C4-2B (cell line): Measurements from ENCODE around the gene PLAAT2.
"Not testable (repeated sequence)": the region's sequence is repeated elsewhere in the genome, so short reads cannot be mapped to it uniquely, and the experiment has no call there.

Experiments
- H3K27ac ChIP-seq: fragments of 450-650 bp; 2 replicates; pipeline ENCODE4 v1.5.1; 2017
- ZFX ChIP-seq: fragments of 450-650 bp; IDR thresholded peaks from 2 replicates; pipeline ENCODE4 v1.6.1; 2017
- TF ChIP-seq, protein P1 (sequence below): fragments of 450-650 bp; conservative IDR thresholded peaks from 2 replicates; pipeline ENCODE4 v1.5.1; 2017; ENCODE audit warnings: mild to moderate bottlenecking

The PLAAT2 gene

DNA sequence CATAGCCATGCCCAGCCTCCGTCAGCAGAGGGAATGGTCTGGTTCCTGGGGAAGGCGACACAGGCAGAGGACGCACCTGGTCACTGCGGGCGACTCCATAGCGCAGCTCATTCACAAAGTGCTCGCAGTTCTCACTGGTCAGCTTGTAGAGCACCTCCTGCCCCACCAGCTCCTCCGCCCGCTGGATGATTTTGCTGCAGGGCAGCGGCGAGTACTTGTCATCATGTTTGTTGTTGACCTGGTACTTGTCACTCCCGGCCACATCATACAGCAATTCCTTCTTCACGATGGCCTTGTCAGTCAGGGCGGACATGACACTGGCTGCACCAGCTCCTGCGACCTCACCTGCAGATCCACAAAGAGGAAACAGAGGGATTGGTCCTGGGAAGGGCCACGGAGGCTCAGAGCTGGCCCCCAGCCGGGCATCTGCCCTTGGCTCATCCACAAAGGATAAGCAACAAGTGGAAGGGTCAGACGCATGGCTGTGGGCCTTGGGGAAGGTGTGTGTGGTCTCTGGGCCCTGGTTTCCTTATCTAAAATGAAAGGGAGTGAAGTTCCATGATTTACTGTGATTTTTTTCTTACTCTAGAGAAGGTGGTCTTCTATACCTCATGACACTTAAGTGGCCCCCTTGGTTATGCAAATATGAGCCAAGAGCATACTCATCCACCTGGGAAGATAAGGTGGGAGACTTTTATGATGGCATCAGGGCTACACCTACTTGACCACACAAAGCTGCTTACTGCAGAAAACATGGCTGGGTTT is 27.0 kb upstream of the PLAAT2 start:
- H3K27ac ChIP-seq = no peak overlapping the region
- no peak for TF ChIP-seq ZFX
- TF ChIP-seq, protein P1, sequence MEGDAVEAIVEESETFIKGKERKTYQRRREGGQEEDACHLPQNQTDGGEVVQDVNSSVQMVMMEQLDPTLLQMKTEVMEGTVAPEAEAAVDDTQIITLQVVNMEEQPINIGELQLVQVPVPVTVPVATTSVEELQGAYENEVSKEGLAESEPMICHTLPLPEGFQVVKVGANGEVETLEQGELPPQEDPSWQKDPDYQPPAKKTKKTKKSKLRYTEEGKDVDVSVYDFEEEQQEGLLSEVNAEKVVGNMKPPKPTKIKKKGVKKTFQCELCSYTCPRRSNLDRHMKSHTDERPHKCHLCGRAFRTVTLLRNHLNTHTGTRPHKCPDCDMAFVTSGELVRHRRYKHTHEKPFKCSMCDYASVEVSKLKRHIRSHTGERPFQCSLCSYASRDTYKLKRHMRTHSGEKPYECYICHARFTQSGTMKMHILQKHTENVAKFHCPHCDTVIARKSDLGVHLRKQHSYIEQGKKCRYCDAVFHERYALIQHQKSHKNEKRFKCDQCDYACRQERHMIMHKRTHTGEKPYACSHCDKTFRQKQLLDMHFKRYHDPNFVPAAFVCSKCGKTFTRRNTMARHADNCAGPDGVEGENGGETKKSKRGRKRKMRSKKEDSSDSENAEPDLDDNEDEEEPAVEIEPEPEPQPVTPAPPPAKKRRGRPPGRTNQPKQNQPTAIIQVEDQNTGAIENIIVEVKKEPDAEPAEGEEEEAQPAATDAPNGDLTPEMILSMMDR = no peak

DNA sequence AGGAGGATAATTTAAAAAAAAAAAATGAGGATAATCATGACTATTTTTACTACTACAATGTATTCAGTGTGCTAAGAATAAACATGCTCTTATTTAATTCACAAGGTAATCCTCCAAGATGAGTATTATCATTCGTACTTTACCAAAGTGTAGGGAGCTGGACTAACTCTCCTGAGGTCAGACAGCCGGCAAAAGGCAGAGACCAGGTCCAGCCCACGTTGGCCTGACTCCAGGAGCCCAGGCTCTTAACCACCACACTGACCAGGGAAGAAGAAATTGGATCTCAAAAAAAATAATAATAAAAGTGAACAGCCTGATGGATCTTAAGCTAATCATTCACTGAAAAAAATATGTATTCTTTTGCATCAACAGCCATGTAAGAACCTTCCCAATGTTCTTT is 25.8 kb upstream of the PLAAT2 start:
- TF ChIP-seq ZFX = no peak
- TF ChIP-seq, protein P1 = no peak
- no peak overlapping the region for H3K27ac ChIP-seq

DNA sequence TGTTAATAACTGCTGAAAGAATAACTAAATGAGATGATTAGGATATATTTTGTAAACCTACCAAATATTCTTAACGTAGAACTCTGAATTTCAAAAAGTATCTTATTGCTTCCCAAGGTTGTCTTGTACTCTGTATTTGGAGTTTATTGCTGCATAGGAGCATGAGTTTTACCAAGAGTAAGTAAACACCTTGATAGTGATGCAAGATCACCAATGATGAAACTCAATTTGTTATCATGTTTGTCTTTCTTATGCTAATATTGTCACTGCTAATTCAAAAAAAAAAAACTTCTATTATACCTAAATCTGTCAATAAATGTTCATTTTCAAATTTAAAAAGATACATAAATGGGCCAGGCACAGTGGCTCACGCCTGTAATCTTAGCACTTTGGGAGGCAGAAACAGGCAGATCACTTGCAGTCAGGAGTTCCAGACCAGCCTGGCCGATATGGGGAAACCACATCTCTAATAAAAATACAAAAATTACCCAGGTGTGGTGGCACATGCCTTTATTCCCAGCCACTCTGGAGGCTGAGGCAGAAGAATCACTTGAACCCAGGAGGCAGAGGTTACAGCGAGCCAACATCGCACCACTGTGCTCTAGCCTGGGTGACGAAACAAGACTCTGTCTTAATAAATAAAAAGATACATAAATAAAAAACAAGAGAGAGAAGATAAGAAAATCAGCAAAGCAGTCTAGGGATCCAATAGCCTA is 23.4 kb upstream of the PLAAT2 start:
- TF ChIP-seq, protein P1 = no peak
- no peak for TF ChIP-seq ZFX
- H3K27ac ChIP-seq = no peak overlapping the region

DNA sequence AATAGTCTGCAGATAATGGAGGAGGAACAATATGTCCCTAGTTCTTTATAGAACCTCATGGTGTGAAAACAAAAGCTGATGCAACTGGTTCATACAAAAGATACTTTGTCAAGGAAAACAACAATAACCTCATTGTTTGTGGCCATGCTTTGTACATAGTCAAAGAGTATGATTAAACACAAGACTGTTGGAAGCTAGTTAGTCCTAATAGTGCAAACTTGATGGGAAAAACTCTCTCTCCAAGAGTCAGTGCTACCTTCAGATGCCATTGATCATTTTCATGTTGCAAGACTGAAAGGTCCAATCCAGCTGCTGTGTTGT is 20.1 kb upstream of the PLAAT2 start:
- TF ChIP-seq, protein P1 = no peak
- no peak for TF ChIP-seq ZFX
- H3K27ac ChIP-seq = no peak overlapping the region

DNA sequence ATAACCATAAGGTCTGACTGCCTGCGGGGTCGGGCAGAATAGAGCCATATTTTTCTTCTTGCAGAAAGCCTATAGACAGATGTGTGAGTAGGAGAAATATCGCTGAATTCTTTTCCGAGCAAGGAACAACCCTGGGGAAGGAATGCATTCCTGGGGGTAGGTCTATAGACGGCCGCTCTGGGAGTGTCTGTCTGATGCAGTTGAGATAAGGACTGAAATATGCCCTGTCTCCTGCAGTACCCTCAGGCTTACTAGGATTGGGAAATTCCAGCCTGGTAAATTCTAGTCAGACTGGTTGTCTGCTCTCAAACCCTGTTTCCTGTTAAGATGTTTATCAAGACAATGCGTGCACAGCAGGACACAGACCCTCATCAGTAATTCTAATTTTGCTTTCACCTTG is 18.0 kb upstream of the PLAAT2 start:
- H3K27ac ChIP-seq = not testable (repeated sequence)

DNA sequence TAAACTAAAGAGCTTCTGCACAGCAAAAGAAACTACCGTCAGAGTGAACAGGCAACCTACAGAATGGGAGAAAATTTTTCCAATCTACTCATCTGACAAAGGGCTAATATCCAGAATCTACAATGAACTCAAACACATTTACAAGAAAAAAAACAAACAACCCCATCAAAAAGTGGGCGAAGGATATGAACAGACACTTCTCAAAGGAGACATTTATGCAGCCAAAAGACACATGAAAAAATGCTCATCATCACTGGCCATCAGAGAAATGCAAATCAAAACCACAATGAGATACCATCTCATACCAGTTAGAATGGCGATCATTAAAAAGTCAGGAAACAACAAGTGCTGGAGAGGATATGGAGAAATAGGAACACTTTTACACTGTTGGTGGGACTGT is 15.7 kb upstream of the PLAAT2 start:
- not testable (repeated sequence) for H3K27ac ChIP-seq

DNA sequence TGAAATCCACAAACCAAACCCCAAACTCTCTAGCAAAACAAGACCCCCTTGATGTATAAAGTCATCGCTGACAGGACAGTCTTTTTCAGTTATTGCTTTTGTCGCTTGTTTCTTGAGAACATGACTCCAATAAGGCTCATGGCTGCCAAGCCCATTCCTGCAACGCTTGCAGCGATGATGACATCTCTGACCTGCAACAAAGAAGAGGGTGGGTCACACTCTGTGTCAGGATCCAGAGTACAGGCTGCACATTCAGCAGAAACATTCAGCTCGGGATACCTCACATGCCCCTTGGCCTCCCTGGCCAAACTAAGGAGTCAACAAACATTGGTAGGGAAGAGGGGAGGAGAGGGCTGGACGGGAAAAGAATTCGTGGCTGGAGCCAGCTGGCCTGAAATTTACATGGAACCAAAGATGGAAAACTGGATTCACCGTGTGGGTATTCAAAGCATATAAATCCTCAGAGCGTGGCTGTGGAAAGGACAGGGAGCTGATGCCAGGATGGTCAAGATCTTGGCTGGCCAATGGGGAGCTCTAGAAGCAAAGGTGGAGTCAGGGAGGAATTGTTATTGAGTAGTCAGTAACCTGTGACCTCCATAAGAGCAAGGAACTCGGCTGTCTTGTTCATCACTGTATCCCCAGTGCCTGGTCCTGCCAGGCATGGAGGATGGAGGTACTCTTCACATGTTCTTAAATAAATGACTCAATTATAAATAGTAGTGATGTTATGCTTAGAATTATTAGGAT is 11.8 kb upstream of the PLAAT2 start:
- no peak for TF ChIP-seq ZFX
- TF ChIP-seq, protein P1 = no peak
- H3K27ac ChIP-seq = no peak overlapping the region
